ENCODE measurements around the gene CPLANE2.
"Not testable (repeated sequence)": the region's sequence is repeated elsewhere in the genome, so short reads cannot be mapped to it uniquely, and the experiment has no call there.

The CPLANE2 gene

GRCh38 chr1:16248603-16249516, 11.9 kb upstream of the CPLANE2 start:
- DNase-seq, result peak; percentile 80

- DNase-seq, result no peak
Observed at GRCh38 chr1:16248007-16248436, 11.0 kb upstream of the CPLANE2 start.

GRCh38 chr1:16247441-16247840, 10.5 kb upstream of the CPLANE2 start:
- DNase-seq, result no peak

- DNase-seq, result no peak
Observed at GRCh38 chr1:16246961-16247360, 10.0 kb upstream of the CPLANE2 start.

- DNase-seq, result not testable (repeated sequence)
Observed at GRCh38 chr1:16246239-16246638, 9.3 kb upstream of the CPLANE2 start.

GRCh38 chr1:16245476-16246196, 8.7 kb upstream of the CPLANE2 start:
- DNase-seq, result no peak

- DNase-seq, result no peak
Observed at GRCh38 chr1:16244650-16245285, 7.8 kb upstream of the CPLANE2 start.

GRCh38 chr1:16243936-16244649, 7.1 kb upstream of the CPLANE2 start:
- DNase-seq, result peak; percentile 53

- no peak for DNase-seq
Observed at GRCh38 chr1:16243215-16243610, 6.2 kb upstream of the CPLANE2 start.

- no peak for DNase-seq
Observed at GRCh38 chr1:16242556-16243214, 5.7 kb upstream of the CPLANE2 start.

- no peak for DNase-seq
Observed at GRCh38 chr1:16241221-16241708, 4.3 kb upstream of the CPLANE2 start.

GRCh38 chr1:16239972-16240491, 3.0 kb upstream of the CPLANE2 start:
- no peak for DNase-seq

- DNase-seq, result no peak
Observed at GRCh38 chr1:16237343-16237830, 404 bp upstream of the CPLANE2 start.

GRCh38 chr1:16235944-16236510, 956 bp downstream of the CPLANE2 start:
- peak; percentile 12 for DNase-seq

GRCh38 chr1:16235347-16235746, 1.6 kb downstream of the CPLANE2 start:
- DNase-seq, result no peak

GRCh38 chr1:16233431-16233830, 3.6 kb downstream of the CPLANE2 start:
- no peak for DNase-seq

- no peak for DNase-seq
Observed at GRCh38 chr1:16232316-16232710, 4.7 kb downstream of the CPLANE2 start.

- DNase-seq, result no peak
Observed at GRCh38 chr1:16231331-16232315, 5.4 kb downstream of the CPLANE2 start.

GRCh38 chr1:16230744-16231143, 6.2 kb downstream of the CPLANE2 start:
- no peak for DNase-seq
